Measurements from ENCODE around the gene ETNPPL. TPM values are rescaled to one million over a fixed set of nuclear protein-coding genes. Genes with fewer than 3 reads are reported as not detected.
A peak's percentile ranks its signal among the peaks of the same experiment; 100 is the strongest.

ETNPPL gene
- total and polyA plus RNA-seq, 2 of the 13 experiments (the other 11 are each of a cell fraction or from before 2014, with no cell fraction given): 1.4 to 6.0 TPM

DNA sequence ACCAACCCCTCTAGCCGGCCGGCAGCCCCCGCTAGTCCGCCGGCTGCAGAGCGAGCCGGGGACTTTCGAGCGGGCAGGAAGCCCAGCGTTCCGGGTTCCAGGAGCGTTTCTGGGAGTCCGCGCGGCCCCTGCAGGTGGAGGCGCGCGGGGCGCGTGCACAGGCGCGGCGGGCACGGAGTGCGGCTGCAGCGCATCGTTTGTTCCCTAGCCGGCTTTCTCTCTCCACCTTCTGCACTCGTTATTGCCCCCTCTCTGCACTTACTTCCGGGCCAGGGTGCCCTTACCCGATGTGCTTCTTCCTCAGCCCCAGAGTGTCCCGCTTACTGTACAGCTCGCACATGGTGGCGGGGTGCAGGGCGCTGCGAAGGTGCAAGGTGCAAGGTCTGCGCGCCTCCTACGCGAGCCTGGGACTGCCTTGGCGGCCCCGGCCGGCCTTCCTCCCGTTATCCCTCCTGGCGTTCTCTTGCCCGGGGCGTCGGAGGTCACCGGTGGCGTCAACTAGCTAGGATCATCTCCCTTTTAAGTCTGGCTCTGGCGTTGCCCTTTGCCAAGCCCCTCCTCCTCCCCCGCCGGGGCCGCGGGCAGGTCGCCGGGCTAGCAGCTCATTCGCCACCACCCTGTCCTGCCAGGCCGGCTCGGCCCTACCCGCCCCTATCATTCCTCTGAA is at the start of gene ETNPPL (continued):
- TF ChIP-seq, protein P1, sequence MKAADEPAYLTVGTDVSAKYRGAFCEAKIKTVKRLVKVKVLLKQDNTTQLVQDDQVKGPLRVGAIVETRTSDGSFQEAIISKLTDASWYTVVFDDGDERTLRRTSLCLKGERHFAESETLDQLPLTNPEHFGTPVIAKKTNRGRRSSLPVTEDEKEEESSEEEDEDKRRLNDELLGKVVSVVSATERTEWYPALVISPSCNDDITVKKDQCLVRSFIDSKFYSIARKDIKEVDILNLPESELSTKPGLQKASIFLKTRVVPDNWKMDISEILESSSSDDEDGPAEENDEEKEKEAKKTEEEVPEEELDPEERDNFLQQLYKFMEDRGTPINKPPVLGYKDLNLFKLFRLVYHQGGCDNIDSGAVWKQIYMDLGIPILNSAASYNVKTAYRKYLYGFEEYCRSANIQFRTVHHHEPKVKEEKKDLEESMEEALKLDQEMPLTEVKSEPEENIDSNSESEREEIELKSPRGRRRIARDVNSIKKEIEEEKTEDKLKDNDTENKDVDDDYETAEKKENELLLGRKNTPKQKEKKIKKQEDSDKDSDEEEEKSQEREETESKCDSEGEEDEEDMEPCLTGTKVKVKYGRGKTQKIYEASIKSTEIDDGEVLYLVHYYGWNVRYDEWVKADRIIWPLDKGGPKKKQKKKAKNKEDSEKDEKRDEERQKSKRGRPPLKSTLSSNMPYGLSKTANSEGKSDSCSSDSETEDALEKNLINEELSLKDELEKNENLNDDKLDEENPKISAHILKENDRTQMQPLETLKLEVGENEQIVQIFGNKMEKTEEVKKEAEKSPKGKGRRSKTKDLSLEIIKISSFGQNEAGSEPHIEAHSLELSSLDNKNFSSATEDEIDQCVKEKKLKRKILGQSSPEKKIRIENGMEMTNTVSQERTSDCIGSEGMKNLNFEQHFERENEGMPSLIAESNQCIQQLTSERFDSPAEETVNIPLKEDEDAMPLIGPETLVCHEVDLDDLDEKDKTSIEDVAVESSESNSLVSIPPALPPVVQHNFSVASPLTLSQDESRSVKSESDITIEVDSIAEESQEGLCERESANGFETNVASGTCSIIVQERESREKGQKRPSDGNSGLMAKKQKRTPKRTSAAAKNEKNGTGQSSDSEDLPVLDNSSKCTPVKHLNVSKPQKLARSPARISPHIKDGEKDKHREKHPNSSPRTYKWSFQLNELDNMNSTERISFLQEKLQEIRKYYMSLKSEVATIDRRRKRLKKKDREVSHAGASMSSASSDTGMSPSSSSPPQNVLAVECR (CRISPR knock-in tag; IDR thresholded peaks at IDR 0.05; ENCODE audit: borderline replicate concordance): peak; percentile 79
- TF ChIP-seq XRCC5 (optimal IDR thresholded peaks at IDR 0.05; ENCODE audit: low read length): peak; percentile 81
- TF ChIP-seq, protein P2, sequence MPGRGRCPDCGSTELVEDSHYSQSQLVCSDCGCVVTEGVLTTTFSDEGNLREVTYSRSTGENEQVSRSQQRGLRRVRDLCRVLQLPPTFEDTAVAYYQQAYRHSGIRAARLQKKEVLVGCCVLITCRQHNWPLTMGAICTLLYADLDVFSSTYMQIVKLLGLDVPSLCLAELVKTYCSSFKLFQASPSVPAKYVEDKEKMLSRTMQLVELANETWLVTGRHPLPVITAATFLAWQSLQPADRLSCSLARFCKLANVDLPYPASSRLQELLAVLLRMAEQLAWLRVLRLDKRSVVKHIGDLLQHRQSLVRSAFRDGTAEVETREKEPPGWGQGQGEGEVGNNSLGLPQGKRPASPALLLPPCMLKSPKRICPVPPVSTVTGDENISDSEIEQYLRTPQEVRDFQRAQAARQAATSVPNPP (CRISPR knock-in tag; IDR thresholded peaks at IDR 0.05): peak; percentile 53; the same call in 1 of the 2 replicates
- TF ChIP-seq ZNF264 (CRISPR knock-in tag; IDR thresholded peaks at IDR 0.05): peak; percentile 39; the same call in 1 of the 2 replicates
- peak; percentile 63; the same call in 1 of the 2 replicates for TF ChIP-seq NCOA1 (CRISPR knock-in tag; IDR thresholded peaks at IDR 0.05)
- TF ChIP-seq, protein P3, sequence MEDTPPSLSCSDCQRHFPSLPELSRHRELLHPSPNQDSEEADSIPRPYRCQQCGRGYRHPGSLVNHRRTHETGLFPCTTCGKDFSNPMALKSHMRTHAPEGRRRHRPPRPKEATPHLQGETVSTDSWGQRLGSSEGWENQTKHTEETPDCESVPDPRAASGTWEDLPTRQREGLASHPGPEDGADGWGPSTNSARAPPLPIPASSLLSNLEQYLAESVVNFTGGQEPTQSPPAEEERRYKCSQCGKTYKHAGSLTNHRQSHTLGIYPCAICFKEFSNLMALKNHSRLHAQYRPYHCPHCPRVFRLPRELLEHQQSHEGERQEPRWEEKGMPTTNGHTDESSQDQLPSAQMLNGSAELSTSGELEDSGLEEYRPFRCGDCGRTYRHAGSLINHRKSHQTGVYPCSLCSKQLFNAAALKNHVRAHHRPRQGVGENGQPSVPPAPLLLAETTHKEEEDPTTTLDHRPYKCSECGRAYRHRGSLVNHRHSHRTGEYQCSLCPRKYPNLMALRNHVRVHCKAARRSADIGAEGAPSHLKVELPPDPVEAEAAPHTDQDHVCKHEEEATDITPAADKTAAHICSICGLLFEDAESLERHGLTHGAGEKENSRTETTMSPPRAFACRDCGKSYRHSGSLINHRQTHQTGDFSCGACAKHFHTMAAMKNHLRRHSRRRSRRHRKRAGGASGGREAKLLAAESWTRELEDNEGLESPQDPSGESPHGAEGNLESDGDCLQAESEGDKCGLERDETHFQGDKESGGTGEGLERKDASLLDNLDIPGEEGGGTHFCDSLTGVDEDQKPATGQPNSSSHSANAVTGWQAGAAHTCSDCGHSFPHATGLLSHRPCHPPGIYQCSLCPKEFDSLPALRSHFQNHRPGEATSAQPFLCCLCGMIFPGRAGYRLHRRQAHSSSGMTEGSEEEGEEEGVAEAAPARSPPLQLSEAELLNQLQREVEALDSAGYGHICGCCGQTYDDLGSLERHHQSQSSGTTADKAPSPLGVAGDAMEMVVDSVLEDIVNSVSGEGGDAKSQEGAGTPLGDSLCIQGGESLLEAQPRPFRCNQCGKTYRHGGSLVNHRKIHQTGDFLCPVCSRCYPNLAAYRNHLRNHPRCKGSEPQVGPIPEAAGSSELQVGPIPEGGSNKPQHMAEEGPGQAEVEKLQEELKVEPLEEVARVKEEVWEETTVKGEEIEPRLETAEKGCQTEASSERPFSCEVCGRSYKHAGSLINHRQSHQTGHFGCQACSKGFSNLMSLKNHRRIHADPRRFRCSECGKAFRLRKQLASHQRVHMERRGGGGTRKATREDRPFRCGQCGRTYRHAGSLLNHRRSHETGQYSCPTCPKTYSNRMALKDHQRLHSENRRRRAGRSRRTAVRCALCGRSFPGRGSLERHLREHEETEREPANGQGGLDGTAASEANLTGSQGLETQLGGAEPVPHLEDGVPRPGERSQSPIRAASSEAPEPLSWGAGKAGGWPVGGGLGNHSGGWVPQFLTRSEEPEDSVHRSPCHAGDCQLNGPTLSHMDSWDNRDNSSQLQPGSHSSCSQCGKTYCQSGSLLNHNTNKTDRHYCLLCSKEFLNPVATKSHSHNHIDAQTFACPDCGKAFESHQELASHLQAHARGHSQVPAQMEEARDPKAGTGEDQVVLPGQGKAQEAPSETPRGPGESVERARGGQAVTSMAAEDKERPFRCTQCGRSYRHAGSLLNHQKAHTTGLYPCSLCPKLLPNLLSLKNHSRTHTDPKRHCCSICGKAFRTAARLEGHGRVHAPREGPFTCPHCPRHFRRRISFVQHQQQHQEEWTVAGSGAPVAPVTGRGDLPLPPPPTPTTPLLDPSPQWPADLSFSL (CRISPR knock-in tag; IDR thresholded peaks at IDR 0.05): peak; percentile 55; the same call in 1 of the 2 replicates
- no peak for TF ChIP-seq LCORL (IDR thresholded peaks at IDR 0.05)
- TF ChIP-seq LCORL (CRISPR knock-in tag; IDR thresholded peaks at IDR 0.05): peak; percentile 15; the same call in 1 of the 2 replicates
- TF ChIP-seq, protein P4, sequence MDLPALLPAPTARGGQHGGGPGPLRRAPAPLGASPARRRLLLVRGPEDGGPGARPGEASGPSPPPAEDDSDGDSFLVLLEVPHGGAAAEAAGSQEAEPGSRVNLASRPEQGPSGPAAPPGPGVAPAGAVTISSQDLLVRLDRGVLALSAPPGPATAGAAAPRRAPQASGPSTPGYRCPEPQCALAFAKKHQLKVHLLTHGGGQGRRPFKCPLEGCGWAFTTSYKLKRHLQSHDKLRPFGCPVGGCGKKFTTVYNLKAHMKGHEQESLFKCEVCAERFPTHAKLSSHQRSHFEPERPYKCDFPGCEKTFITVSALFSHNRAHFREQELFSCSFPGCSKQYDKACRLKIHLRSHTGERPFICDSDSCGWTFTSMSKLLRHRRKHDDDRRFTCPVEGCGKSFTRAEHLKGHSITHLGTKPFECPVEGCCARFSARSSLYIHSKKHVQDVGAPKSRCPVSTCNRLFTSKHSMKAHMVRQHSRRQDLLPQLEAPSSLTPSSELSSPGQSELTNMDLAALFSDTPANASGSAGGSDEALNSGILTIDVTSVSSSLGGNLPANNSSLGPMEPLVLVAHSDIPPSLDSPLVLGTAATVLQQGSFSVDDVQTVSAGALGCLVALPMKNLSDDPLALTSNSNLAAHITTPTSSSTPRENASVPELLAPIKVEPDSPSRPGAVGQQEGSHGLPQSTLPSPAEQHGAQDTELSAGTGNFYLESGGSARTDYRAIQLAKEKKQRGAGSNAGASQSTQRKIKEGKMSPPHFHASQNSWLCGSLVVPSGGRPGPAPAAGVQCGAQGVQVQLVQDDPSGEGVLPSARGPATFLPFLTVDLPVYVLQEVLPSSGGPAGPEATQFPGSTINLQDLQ (CRISPR knock-in tag; IDR thresholded peaks at IDR 0.05): peak; percentile 26; the same call in 1 of the 2 replicates
- no peak for TF ChIP-seq GATA4 (IDR thresholded peaks at IDR 0.05; ENCODE audit: borderline replicate concordance, low read depth)
- TF ChIP-seq ATF7-NPFF (CRISPR knock-in tag; IDR thresholded peaks at IDR 0.05; ENCODE audit: low read depth): no peak
- TF ChIP-seq, protein P5, sequence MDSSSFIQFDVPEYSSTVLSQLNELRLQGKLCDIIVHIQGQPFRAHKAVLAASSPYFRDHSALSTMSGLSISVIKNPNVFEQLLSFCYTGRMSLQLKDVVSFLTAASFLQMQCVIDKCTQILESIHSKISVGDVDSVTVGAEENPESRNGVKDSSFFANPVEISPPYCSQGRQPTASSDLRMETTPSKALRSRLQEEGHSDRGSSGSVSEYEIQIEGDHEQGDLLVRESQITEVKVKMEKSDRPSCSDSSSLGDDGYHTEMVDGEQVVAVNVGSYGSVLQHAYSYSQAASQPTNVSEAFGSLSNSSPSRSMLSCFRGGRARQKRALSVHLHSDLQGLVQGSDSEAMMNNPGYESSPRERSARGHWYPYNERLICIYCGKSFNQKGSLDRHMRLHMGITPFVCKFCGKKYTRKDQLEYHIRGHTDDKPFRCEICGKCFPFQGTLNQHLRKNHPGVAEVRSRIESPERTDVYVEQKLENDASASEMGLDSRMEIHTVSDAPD (CRISPR knock-in tag; IDR thresholded peaks at IDR 0.05): peak; percentile 81

Measured in HepG2 (cell line).